ENCODE data around the gene LSM7. TPM values are rescaled to one million over a fixed set of nuclear protein-coding genes. Genes with fewer than 3 reads are reported as not detected.
A peak's percentile ranks its signal among the peaks of the same experiment; 100 is the strongest.

LSM7 gene
- total RNA-seq, 1 experiment from 2014 or later, result 421 TPM

DNA sequence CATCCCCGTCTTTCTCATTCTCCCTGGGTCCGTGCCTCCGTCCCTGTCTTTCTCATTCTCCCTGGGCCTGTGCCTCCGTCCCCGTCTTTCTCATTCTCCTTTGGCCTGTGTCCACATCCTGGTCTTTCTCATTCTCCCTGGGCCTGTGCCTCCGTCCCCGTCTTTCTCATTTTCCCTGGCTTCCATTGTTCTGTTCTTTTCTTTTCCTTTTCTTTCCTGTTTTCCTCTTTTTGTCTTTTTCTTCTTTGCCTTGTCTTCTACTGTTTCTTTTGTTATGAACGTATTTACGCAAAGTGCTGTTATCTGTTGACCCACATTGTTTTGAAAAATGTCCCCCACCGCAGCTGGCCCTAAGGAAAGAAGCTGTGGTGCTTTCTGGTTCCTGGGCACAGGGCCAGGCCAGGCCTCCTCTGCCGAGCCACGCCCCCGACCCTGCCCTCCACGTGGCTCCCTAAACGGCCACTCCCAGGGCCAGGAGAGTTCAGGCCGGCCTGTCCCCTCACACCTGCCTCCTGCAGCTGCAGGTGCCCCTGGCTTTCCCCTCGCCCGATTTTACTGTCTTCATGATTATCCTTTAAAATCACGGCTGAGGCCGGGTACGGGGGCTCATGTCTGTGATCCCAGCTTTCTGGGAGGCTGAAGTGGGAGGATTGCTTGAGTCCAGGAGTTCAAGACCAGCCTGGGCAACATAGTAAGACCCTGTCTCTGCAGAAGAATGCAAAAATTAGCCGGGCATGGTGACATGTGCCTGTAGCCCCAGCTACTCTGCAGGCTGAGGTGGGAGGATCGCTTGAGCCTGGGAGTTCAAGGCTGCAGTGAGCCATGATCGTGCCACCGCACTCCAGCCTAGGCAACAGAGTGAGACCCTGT is 17.6 kb upstream of the LSM7 start:
- H3K4me3 ChIP-seq (ENCODE audit: insufficient read depth, low read depth, low read length), result no peak overlapping the region
- peaks cover 3% of the 10 kb centered on the region for H3K36me3 ChIP-seq (replicated peaks; ENCODE audit: control insufficient read depth, insufficient read depth, low read length)
- no peaks in the 10 kb centered on the region for H3K27me3 ChIP-seq (ENCODE audit: control insufficient read depth, insufficient read depth, low read length)
- peak; percentile 80 for DNase-seq

DNA sequence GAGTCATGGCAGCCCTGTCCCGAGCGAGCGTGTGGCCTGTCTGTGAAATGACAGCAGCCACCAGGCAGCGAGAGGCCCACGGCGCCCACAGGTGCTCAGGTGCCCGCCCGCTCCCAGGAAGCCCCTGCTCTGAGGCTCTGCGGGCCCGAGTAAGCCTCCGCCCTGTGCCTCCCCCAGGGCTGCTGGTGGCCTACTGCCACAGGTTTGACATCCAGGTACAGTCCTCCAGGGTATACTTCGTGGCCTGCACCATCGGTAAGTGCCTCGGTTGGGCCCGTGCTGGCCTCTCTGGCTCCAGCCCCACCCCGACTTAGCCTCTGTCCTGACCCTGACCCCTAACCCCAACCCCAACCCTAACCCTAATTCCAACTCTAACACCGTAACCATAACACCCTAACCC is 16.7 kb upstream of the LSM7 start:
- peaks cover 3% of the 10 kb centered on the region for H3K36me3 ChIP-seq (replicated peaks; ENCODE audit: control insufficient read depth, insufficient read depth, low read length)
- no peak overlapping the region for H3K4me3 ChIP-seq (ENCODE audit: insufficient read depth, low read depth, low read length)
- DNase-seq, result no peak

GRCh38 chr19:2344381-2344870 is 16.0 kb upstream of the LSM7 start:
- H3K36me3 ChIP-seq (replicated peaks; ENCODE audit: control insufficient read depth, insufficient read depth, low read length), result peaks cover 3% of the 10 kb centered on the region
- no peak for DNase-seq
- no peaks in the 10 kb centered on the region for H3K27me3 ChIP-seq (ENCODE audit: control insufficient read depth, insufficient read depth, low read length)
- H3K4me3 ChIP-seq (ENCODE audit: insufficient read depth, low read depth, low read length), result no peak overlapping the region

More for the DNA sequence above, 16.7 kb upstream of the LSM7 start:
- H3K27me3 ChIP-seq (ENCODE audit: control insufficient read depth, insufficient read depth, low read length), result no peaks in the 10 kb centered on the region

- H3K36me3 ChIP-seq (replicated peaks; ENCODE audit: control insufficient read depth, insufficient read depth, low read length), result peaks cover 1% of the 10 kb centered on the region; the same call in 1 of the 2 replicates
- H3K4me3 ChIP-seq (ENCODE audit: insufficient read depth, low read depth, low read length), result no peak overlapping the region
- no peaks in the 10 kb centered on the region for H3K27me3 ChIP-seq (ENCODE audit: control insufficient read depth, insufficient read depth, low read length)
- peak; percentile 73 for DNase-seq
These were observed 15.1 kb upstream of the LSM7 start for GRCh38 chr19:2343289-2343982.

DNA sequence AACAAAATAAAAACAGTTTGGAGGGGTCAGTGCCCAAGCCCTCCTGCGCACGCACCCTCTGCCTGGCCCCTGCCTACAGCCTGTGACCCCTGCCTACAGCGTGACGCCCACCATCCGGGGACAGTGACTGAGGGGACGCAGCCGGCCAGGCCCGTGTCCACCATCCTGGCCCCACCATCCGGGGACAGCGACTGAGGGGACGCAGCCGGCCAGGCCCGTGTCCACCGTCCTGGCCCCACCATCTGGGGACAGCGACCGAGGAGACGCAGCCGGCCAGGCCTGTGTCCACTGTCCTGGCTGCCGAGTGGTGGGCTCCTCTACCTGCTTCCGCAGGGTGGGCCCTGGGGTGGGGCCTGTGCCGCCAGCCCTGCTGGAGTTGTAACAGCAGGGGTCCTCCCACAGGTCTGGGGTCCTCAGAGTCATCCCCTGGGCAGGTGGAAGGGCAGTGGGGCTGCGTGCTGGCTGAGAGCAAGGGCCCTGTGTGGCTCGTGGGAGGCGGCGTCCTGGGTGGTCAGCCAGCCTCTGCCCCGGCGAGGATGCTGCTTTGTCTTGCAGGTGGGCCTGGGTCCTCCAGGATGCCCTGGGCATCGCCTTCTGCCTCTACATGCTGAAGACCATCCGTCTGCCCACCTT is 14.4 kb upstream of the LSM7 start:
- DNase-seq, result no peak
- H3K4me3 ChIP-seq (ENCODE audit: insufficient read depth, low read depth, low read length), result no peak overlapping the region
- H3K27me3 ChIP-seq (ENCODE audit: control insufficient read depth, insufficient read depth, low read length), result no peaks in the 10 kb centered on the region
- H3K36me3 ChIP-seq (replicated peaks; ENCODE audit: control insufficient read depth, insufficient read depth, low read length), result peaks cover 1% of the 10 kb centered on the region; the same call in 1 of the 2 replicates

DNA sequence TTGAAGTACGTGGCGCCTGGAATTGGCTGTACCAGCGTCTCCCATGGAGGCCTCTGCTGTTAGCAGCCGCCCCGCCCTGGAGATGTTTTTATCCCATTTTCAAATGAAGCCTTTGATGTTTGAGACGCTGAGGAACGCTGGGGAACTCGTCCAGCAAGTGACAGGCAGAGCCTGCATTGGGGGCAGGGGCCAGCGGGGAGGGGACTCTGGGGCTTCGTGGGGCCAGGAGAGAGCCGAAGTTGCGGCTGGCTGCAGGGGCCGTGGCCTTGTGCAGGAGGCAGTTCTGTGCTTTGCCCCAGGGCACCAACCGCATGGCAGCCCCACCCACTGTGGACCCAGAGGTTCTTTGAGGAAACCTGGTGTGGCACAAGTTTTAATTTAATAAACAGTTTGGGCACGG is 13.6 kb upstream of the LSM7 start:
- Histone ChIP-seq H3K27me3 (ENCODE audit: control insufficient read depth, insufficient read depth, low read length) (no peaks in the 10 kb centered on the region), H3K36me3 (replicated peaks; ENCODE audit: control insufficient read depth, insufficient read depth, low read length) (peaks cover 1% of the 10 kb centered on the region; the same call in 1 of the 2 replicates), H3K4me3 (ENCODE audit: insufficient read depth, low read depth, low read length) (no peak overlapping the region)
- DNase-seq, result no peak

- DNase-seq, result no peak
- Histone ChIP-seq H3K27me3 (ENCODE audit: control insufficient read depth, insufficient read depth, low read length) (no peaks in the 10 kb centered on the region), H3K36me3 (replicated peaks; ENCODE audit: control insufficient read depth, insufficient read depth, low read length) (peaks cover 1% of the 10 kb centered on the region; the same call in 1 of the 2 replicates), H3K4me3 (ENCODE audit: insufficient read depth, low read depth, low read length) (no peak overlapping the region)
These were observed 12.9 kb upstream of the LSM7 start for GRCh38 chr19:2341244-2341751.

GRCh38 chr19:2340496-2341243 is 12.3 kb upstream of the LSM7 start:
- peaks cover 1% of the 10 kb centered on the region; the same call in 1 of the 2 replicates for H3K36me3 ChIP-seq (replicated peaks; ENCODE audit: control insufficient read depth, insufficient read depth, low read length)
- H3K27me3 ChIP-seq (ENCODE audit: control insufficient read depth, insufficient read depth, low read length), result no peaks in the 10 kb centered on the region
- no peak overlapping the region for H3K4me3 ChIP-seq (ENCODE audit: insufficient read depth, low read depth, low read length)
- DNase-seq, result no peak

DNA sequence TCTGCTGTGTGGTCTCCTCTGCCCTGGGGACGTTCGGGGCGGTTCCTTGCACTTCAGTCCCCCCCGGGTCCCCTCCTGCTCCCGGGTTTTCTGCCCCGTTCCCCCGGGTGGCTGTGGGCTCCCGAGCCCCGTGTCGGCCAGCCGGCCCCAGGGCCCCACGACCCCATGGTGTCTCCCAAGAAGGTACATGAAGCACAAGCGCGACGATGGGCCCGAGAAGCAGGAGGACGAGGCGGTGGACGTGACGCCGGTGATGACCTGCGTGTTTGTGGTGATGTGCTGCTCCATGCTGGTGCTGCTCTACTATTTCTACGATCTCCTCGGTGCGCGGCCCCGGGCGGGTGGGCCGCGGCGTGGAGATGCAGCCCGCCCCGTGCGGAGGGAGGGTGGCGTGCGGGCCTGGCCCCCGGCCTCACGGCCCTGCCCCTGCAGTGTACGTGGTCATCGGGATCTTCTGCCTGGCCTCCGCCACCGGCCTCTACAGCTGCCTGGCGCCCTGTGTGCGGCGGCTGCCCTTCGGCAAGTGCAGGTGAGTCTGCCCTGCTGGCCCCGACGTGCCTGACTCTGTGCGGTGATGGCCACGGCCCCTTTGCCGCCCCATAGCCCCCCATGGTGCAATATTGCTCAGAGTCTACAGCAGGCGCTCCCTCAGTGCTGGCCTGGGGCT is 11.4 kb upstream of the LSM7 start:
- H3K27me3 ChIP-seq (ENCODE audit: control insufficient read depth, insufficient read depth, low read length), result no peaks in the 10 kb centered on the region
- no peak for DNase-seq
- no peak overlapping the region for H3K4me3 ChIP-seq (ENCODE audit: insufficient read depth, low read depth, low read length)
- 0 out of 2 replicates have a peak, but pooled peaks cover 1% of the 10 kb centered on the region for H3K36me3 ChIP-seq (replicated peaks; ENCODE audit: control insufficient read depth, insufficient read depth, low read length)

DNA sequence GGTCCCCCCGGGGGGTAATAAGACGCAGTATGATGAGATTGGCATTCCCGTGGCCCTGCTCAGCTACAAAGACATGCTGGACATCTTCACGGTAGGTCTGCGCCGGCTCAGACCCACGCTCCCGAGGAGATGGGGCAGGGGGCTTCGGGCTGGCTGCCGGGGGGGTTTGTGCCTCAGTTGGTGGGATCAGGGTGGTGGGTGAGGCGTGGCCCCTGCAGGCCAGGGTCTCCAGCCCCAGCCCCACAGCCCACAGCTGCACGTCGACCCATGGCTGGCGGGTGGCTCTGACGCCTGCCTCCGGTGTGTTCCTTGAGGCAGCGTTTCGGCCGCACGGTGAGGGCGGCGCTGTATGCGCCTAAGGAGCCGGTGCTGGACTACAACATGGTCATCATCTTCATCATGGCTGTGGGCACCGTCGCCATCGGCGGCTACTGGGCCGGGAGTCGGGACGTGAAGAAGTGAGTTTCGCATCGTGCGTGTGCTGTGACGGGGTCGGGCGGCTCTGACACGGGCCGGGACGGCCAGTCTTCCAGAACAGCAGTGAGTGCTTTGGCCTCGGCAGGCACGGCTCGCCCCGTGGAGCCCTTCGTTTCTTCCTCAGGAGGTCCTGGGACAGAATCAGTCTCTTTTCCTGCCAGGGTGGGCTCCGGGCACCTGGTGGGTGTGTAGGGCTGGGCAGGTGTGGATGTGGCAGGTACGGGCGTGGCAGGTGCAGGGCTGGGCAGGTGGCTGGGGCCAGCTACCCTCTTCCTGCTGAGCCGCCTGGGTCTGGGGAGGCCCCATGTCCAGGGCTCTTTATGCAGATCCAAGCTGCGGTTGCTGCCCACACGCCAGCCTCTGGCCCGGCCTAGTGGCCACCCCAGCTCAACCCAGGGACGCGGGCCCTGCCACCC is 10.6 kb upstream of the LSM7 start:
- no peak for DNase-seq
- Histone ChIP-seq H3K27me3 (ENCODE audit: control insufficient read depth, insufficient read depth, low read length) (no peaks in the 10 kb centered on the region), H3K36me3 (replicated peaks; ENCODE audit: control insufficient read depth, insufficient read depth, low read length) (0 out of 2 replicates have a peak, but pooled peaks cover 1% of the 10 kb centered on the region), H3K4me3 (ENCODE audit: insufficient read depth, low read depth, low read length) (no peak overlapping the region)

- H3K27me3 ChIP-seq (ENCODE audit: control insufficient read depth, insufficient read depth, low read length), result no peaks in the 10 kb centered on the region
- no peak for DNase-seq
- H3K4me3 ChIP-seq (ENCODE audit: insufficient read depth, low read depth, low read length), result no peak overlapping the region
- H3K36me3 ChIP-seq (replicated peaks; ENCODE audit: control insufficient read depth, insufficient read depth, low read length), result 0 out of 2 replicates have a peak, but pooled peaks cover 1% of the 10 kb centered on the region
These were observed 9.7 kb upstream of the LSM7 start for GRCh38 chr19:2338055-2338615.

GRCh38 chr19:2337329-2337707 is 8.9 kb upstream of the LSM7 start:
- peak; percentile 94 for DNase-seq
- Histone ChIP-seq H3K27me3 (ENCODE audit: control insufficient read depth, insufficient read depth, low read length) (no peaks in the 10 kb centered on the region), H3K36me3 (replicated peaks; ENCODE audit: control insufficient read depth, insufficient read depth, low read length) (0 out of 2 replicates have a peak, but pooled peaks cover 1% of the 10 kb centered on the region), H3K4me3 (ENCODE audit: insufficient read depth, low read depth, low read length) (no peak overlapping the region)
